ENCODE measurements around the gene NDP.

DNA sequence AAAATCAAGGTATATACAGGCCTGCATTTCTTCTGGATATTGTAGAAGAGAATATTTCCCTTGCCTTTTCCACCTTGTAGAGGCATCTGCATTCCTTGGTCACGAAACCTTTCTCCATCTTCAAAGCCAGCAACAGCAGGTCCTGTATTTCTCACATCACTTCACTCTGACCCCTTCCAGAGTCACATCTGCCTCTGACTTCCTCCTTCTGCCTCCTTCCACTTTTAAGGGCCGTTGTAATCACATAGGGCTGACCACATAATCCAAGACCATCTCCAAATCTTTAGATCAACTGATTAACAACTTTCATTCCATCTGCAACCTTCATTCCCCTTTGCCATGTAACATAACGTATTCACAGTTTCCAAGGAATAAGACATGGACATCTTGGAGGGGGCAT, 38.3 kb upstream of the NDP start:
- no peak for TF ChIP-seq CTCF (IDR thresholded peaks at IDR 0.05; ENCODE audit: insufficient read depth, low read length, poor library complexity, severe bottlenecking)
- no peak for TF ChIP-seq EZH2phosphoT487 (conservative IDR thresholded peaks at IDR 0.05; ENCODE audit: low read length)
